T-helper 1 cell treated with Interleukin-12 subunit alpha and Interleukin-12 subunit beta and Interleukin-4 antibody, amounts not matched to agents 30 μg/mL and 1 μg/mL, for 36 hours (primary cell): ENCODE data around the gene SETD1A.
"Not testable (repeated sequence)": the region's sequence is repeated elsewhere in the genome, so short reads cannot be mapped to it uniquely, and the experiment has no call there.

Experiments
- H3K27ac Mint-ChIP-seq: one replicate; pipeline ENCODE4 v1.8.0; 2021; ENCODE audit warnings: mild to moderate bottlenecking, mixed read lengths
- H3K27me3 Mint-ChIP-seq: one replicate; pipeline ENCODE4 v1.8.0; 2021; ENCODE audit warnings: low read depth, mixed read lengths
- H3K36me3 Mint-ChIP-seq: one replicate; pipeline ENCODE4 v1.8.0; 2021; ENCODE audit warnings: low read depth, mixed read lengths
- H3K4me1 Mint-ChIP-seq: one replicate; pipeline ENCODE4 v1.8.0; 2021; ENCODE audit warnings: low read depth, mixed read lengths
- H3K4me3 Mint-ChIP-seq: one replicate; pipeline ENCODE4 v1.8.0; 2021; ENCODE audit warnings: mild to moderate bottlenecking, moderate library complexity, mixed read lengths
- H3K9me3 Mint-ChIP-seq: one replicate; pipeline ENCODE4 v1.8.0; 2021; ENCODE audit warnings: mixed read lengths

Gene SETD1A

GRCh38 chr16:31002250-31002700 is 44.7 kb downstream of the SETD1A start:
- Mint-ChIP-seq H3K27ac (no peak overlapping the region), H3K4me3 (no peak overlapping the region), H3K4me1 (no peaks in the 10 kb centered on the region)

GRCh38 chr16:31002862-31003341 is 45.3 kb downstream of the SETD1A start:
- no peak overlapping the region for H3K27ac Mint-ChIP-seq
- no peaks in the 10 kb centered on the region for H3K36me3 Mint-ChIP-seq
- H3K9me3 Mint-ChIP-seq: no peaks in the 10 kb centered on the region
- H3K4me3 Mint-ChIP-seq: no peak overlapping the region
- no peaks in the 10 kb centered on the region for H3K4me1 Mint-ChIP-seq
- peaks cover 12% of the 10 kb centered on the region for H3K27me3 Mint-ChIP-seq

More at GRCh38 chr16:31002250-31002700, 44.7 kb downstream of the SETD1A start:
- no peaks in the 10 kb centered on the region for H3K9me3 Mint-ChIP-seq
- peaks cover 8% of the 10 kb centered on the region for H3K27me3 Mint-ChIP-seq
- no peaks in the 10 kb centered on the region for H3K36me3 Mint-ChIP-seq

DNA sequence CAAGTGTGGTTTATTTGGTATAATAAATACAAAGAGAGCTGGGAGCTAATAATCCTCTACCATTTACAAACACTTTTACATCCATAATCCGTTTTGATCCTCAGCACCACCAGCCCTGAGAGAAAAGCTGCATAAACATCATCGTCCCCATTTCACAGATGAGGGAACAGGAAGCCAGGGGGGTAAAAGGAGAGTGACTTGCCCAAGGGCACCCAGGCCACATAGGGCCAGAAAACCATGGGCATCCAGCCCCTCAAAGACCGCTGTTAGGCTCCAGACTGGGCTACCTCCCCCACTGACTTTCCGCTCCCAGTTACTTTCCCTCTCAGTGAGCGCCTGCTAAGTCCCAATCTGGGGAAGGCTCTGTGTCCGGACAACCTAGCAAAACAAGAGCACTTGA is 46.2 kb downstream of the SETD1A start:
- Mint-ChIP-seq H3K27ac (no peak overlapping the region), H3K4me1 (no peaks in the 10 kb centered on the region), H3K9me3 (no peaks in the 10 kb centered on the region), H3K36me3 (no peaks in the 10 kb centered on the region), H3K4me3 (no peak overlapping the region), H3K27me3 (peaks cover 12% of the 10 kb centered on the region)

- Mint-ChIP-seq H3K27ac (no peak overlapping the region), H3K9me3 (no peaks in the 10 kb centered on the region), H3K27me3 (peaks cover 21% of the 10 kb centered on the region), H3K4me1 (no peaks in the 10 kb centered on the region), H3K4me3 (no peak overlapping the region), H3K36me3 (no peaks in the 10 kb centered on the region)
These were observed 47.1 kb downstream of the SETD1A start for GRCh38 chr16:31004658-31005057.

DNA sequence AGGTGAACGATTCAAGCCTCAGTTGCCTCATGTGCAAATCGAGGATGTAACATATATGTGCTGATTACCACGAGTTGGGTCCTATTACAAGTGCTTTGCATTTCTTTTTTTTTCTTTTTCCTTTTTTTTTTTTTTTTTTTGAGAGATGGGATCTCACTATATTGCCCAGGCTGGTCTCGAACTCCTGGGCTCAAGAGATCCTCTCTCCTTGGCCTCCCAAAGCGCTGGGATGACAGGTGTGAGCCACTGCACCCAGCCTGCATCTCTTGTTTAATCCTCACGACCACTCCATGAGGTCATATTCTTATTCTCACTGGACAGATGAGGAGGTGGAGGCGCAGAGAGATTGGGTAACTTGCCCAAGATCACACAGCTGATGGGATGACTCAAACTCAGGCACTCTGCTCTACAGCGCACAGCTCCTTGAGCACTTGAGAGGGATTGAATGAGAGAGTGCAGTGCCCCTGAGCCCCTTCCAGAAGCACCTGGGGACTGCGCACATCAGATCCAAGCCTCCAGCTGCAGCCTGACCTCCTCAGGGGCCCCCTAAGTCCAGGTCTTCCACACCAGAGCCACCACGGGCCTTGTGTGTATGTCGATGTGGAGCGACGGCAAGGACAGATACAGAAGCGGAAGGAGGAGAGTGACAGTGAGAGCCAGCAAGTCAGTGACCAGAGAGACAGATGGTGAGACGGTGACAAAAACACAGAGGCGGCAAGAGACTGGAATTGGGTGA is 48.0 kb downstream of the SETD1A start:
- Mint-ChIP-seq H3K27me3 (peaks cover 26% of the 10 kb centered on the region), H3K4me1 (no peaks in the 10 kb centered on the region), H3K4me3 (no peak overlapping the region), H3K36me3 (no peaks in the 10 kb centered on the region), H3K9me3 (no peaks in the 10 kb centered on the region), H3K27ac (no peak overlapping the region)

DNA sequence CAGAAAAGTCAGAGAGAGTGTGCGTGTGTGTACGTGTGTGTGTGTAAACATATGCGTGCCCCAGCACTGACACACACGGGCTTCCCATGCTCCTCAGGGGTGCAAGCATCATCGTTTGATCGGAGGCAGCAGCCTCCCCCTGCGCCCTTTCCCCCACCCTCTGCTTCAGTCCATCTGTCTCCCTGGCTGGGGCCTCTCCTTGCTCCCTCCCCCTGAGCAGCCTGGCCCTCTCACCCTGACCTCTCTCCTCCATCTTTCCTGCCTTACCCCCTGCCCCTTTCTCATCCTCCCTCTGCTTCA is 48.5 kb downstream of the SETD1A start:
- Mint-ChIP-seq H3K27me3 (peaks cover 28% of the 10 kb centered on the region), H3K4me1 (no peaks in the 10 kb centered on the region), H3K36me3 (no peaks in the 10 kb centered on the region), H3K9me3 (no peaks in the 10 kb centered on the region), H3K27ac (no peak overlapping the region), H3K4me3 (no peak overlapping the region)

DNA sequence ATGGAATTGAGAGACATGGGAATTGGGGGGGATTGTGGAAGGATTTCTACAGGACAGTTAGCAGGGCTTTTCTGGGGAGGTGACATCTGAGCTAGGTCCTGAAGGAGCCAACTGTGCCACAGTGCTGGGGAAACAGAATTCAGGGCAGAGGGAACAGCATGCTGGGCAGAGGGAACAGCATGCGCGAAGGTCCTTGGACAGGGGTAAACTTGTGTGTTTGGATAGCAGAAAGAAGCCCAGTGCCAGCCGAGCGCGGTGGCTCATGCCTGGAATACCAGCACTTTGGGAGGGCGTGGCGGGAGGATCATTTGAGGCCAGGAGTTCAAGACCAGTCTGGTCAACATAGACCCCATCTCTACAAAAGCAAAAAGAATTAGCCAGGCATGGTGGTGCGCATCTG is 49.0 kb downstream of the SETD1A start:
- Mint-ChIP-seq H3K9me3 (no peaks in the 10 kb centered on the region), H3K36me3 (no peaks in the 10 kb centered on the region), H3K4me1 (peaks cover 4% of the 10 kb centered on the region), H3K27ac (no peak overlapping the region), H3K27me3 (peaks cover 34% of the 10 kb centered on the region), H3K4me3 (no peak overlapping the region)

DNA sequence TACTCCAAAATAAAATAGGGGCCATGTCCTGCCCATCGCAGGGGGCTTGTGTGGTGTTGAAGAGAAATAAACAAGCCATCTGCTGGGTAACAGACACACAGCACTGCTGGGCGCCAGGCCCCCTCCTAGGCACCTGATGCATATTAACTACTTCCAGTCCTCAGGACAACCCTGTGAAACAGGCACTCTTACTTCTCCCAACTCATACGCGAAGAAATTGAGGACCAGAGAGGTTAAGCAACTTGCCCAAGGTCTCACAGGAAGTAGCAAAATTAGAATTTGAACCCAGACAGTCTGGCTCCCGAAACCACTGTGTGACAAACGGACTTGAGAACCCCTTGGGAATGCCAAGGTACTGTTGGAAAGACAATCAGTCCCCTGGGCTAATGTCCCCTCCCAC is 50.1 kb downstream of the SETD1A start:
- no peak overlapping the region for H3K4me3 Mint-ChIP-seq

DNA sequence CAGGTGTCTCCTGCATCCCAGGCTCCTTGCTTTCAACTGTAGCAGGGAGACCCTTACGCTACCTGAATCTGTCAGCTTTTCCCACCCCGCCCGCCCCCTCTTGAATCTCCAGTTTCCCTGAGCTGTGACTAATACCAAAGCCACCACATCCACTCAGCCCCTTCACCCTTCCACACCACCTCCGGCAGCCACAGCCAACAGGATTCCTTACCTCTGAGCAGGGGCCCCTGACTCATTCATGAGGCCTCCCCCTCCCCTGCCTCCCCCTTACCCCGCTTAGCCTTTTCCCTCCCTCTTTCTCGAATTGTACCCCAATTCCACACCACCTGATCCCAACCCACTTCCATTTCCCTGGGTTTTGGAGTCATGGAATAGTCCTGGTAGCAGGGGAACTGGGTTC is 50.6 kb downstream of the SETD1A start:
- peaks cover 7% of the 10 kb centered on the region for H3K4me1 Mint-ChIP-seq
- H3K36me3 Mint-ChIP-seq: no peaks in the 10 kb centered on the region
- H3K4me3 Mint-ChIP-seq: no peak overlapping the region
- no peaks in the 10 kb centered on the region for H3K9me3 Mint-ChIP-seq
- H3K27me3 Mint-ChIP-seq: peaks cover 50% of the 10 kb centered on the region
- H3K27ac Mint-ChIP-seq: no peak overlapping the region

More for the DNA sequence above, 50.1 kb downstream of the SETD1A start:
- peaks cover 7% of the 10 kb centered on the region for H3K4me1 Mint-ChIP-seq
- no peaks in the 10 kb centered on the region for H3K9me3 Mint-ChIP-seq
- H3K27ac Mint-ChIP-seq: no peak overlapping the region
- H3K27me3 Mint-ChIP-seq: peaks cover 45% of the 10 kb centered on the region
- no peaks in the 10 kb centered on the region for H3K36me3 Mint-ChIP-seq

DNA sequence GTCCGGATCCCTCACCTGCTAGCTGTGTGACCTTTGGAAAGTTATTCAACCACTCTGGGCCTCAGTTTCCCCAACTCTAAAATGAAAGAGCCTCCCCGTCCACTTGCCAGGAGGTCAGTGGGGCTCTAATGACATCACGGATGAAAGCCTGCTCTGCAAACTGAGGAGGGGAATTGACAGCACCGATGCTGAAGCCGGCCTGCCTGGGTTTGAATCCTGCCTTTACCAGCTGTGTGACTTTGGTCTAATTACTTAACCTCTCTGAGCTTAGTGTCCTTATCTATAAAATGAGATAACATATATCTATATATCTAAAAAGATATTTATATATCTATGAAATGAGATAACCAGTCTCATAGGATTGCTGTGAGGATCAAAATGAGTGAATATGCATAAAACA is 51.0 kb downstream of the SETD1A start:
- H3K4me3 Mint-ChIP-seq: no peak overlapping the region
- H3K9me3 Mint-ChIP-seq: no peaks in the 10 kb centered on the region
- no peak overlapping the region for H3K27ac Mint-ChIP-seq
- no peaks in the 10 kb centered on the region for H3K36me3 Mint-ChIP-seq
- peaks cover 7% of the 10 kb centered on the region for H3K4me1 Mint-ChIP-seq
- H3K27me3 Mint-ChIP-seq: peaks cover 51% of the 10 kb centered on the region

DNA sequence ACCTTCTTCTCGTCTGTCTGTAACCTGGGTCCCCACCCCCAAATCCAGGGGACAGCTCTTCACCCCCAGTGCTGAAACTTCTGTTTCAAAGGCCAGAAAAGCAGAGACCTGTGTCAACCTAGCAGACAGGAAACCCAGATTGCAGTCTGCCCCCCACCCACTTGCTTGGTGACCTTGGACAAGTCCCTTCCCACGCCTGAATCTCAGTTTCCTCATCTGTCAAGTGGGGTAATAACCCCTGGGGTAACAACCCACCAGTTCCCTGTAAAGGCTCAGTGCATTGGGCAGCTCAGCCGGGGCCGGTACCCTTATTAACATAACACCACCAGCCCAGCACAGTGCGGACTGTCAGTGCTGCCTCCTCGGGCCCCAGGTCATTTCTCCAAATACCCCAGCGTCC is 51.6 kb downstream of the SETD1A start:
- no peaks in the 10 kb centered on the region for H3K9me3 Mint-ChIP-seq
- no peaks in the 10 kb centered on the region for H3K36me3 Mint-ChIP-seq
- no peak overlapping the region for H3K4me3 Mint-ChIP-seq
- peaks cover 7% of the 10 kb centered on the region for H3K4me1 Mint-ChIP-seq
- peaks cover 50% of the 10 kb centered on the region for H3K27me3 Mint-ChIP-seq
- no peak overlapping the region for H3K27ac Mint-ChIP-seq

- H3K4me1 Mint-ChIP-seq: peaks cover 7% of the 10 kb centered on the region
- H3K27ac Mint-ChIP-seq: no peak overlapping the region
- peaks cover 54% of the 10 kb centered on the region for H3K27me3 Mint-ChIP-seq
These were observed 52.5 kb downstream of the SETD1A start for GRCh38 chr16:31009894-31010584.

GRCh38 chr16:31010585-31011325 is 53.2 kb downstream of the SETD1A start, which contains the start of gene STX1B:
Gene STX1B, minus strand, starts transcription at chr16:31010638. Its CDS starts 242 bp downstream, at chr16:31010396.
- Mint-ChIP-seq H3K36me3 (no peaks in the 10 kb centered on the region), H3K4me3 (peak within 1 kb of the TSS; percentile 62), H3K27me3 (peaks cover 57% of the 10 kb centered on the region), H3K9me3 (no peaks in the 10 kb centered on the region), H3K27ac (no peak within 1 kb of the TSS), H3K4me1 (peaks cover 7% of the 10 kb centered on the region)

More at GRCh38 chr16:31009894-31010584, 52.5 kb downstream of the SETD1A start:
- no peaks in the 10 kb centered on the region for H3K9me3 Mint-ChIP-seq
- peak overlapping the region; percentile 45 for H3K4me3 Mint-ChIP-seq
- H3K36me3 Mint-ChIP-seq: no peaks in the 10 kb centered on the region

GRCh38 chr16:31011815-31012214 is 54.3 kb downstream of the SETD1A start:
- peak overlapping the region; percentile 62 for H3K4me3 Mint-ChIP-seq
- not testable (repeated sequence) for H3K36me3 Mint-ChIP-seq, H3K9me3 Mint-ChIP-seq, H3K27ac Mint-ChIP-seq, H3K4me1 Mint-ChIP-seq
- H3K27me3 Mint-ChIP-seq: peaks cover 57% of the 10 kb centered on the region
